Caco-2 (cell line): ENCODE results near the gene PPIL4. TPM values are rescaled to one million over a fixed set of nuclear protein-coding genes. Genes with fewer than 3 reads are reported as not detected.

Source experiments
- BruUV-seq: library from RNA; stranded (reverse); fragments of 400-500 nt; replicated peaks from 2 replicates; lab custom pipeline; 2021; lab: Mats Ljungman, UMichigan
- CTCF ChIA-PET: fragments of 300-600 bp; sonication (Branson Sonifier 250); formaldehyde crosslinking; loops from one replicate; lab custom pipeline; 2022; ENCODE audit warnings: antibody characterized with exemption; lab: Charles Lee
- POLR2A ChIA-PET: fragments of 300-600 bp; sonication (Branson Sonifier 250); formaldehyde crosslinking; loops from one replicate; lab custom pipeline; 2022; ENCODE audit warnings: antibody characterized with exemption; lab: Charles Lee
- DNase-seq, 2 experiments: peaks; one replicate each; pipeline versions ENCODE4 v3.0.0 to v3.0.0-alpha.2; 2020 to 2022
- H3K27me3 ChIP-seq: replicated peaks from 2 replicates; pipeline ENCODE4 v1.6.0; 2011; ENCODE audit warnings: low read length; ENCODE audit not compliant: control insufficient read depth, insufficient read depth
- H3K36me3 ChIP-seq: 2 replicates; pipeline ENCODE4 v1.5.1; 2011; ENCODE audit warnings: low read length; ENCODE audit not compliant: control insufficient read depth, insufficient read depth
- H3K4me1 ChIP-seq: fragments of 250-450 bp; sonication (Bioruptor Pico); 2 replicates; pipeline ENCODE4 v1.5.1; 2020; ENCODE audit warnings: mild to moderate bottlenecking
- H3K4me3 ChIP-seq: 2 replicates; pipeline ENCODE4 v1.5.1; 2011; ENCODE audit warnings: low read depth, mild to moderate bottlenecking, control low read depth, low read length
- H3K9me3 ChIP-seq: fragments of 250-450 bp; sonication (Bioruptor Pico); 2 replicates; pipeline ENCODE4 v1.5.1; 2020; ENCODE audit warnings: mild to moderate bottlenecking, moderate library complexity
- H3K27ac Mint-ChIP-seq: one replicate; pipeline ENCODE4 v1.8.0; 2022; ENCODE audit warnings: mixed read lengths; ENCODE audit not compliant: unreplicated experiment
- H3K27me3 Mint-ChIP-seq: one replicate; pipeline ENCODE4 v1.8.0; 2022; ENCODE audit warnings: mixed read lengths; ENCODE audit not compliant: insufficient read depth, unreplicated experiment
- H3K36me3 Mint-ChIP-seq: one replicate; pipeline ENCODE4 v1.8.0; 2022; ENCODE audit warnings: mild to moderate bottlenecking, mixed read lengths; ENCODE audit not compliant: insufficient read depth, unreplicated experiment
- H3K4me1 Mint-ChIP-seq: one replicate; pipeline ENCODE4 v1.8.0; 2022; ENCODE audit warnings: low read depth, mixed read lengths; ENCODE audit not compliant: unreplicated experiment
- H3K4me3 Mint-ChIP-seq: one replicate; pipeline ENCODE4 v1.8.0; 2022; ENCODE audit warnings: mild to moderate bottlenecking, moderate library complexity, mixed read lengths; ENCODE audit not compliant: unreplicated experiment
- H3K9me3 Mint-ChIP-seq: one replicate; pipeline ENCODE4 v1.8.0; 2022; ENCODE audit warnings: mixed read lengths; ENCODE audit not compliant: unreplicated experiment
- CTCF ChIP-seq, 2 experiments: fragments of 200-600 bp in 1 of 2; IDR thresholded peaks; 1 replicate in 1 of 2; 2 replicates in 1 of 2; pipeline versions ENCODE4 v1.5.1 to v1.8.0; 2011 to 2022; ENCODE audit warnings: antibody characterized with exemption in 1 of 2, control low read depth in 1 of 2, inconsistent platforms in 1 of 2, low read depth in 1 of 2, low read length in 1 of 2, mild to moderate bottlenecking in 1 of 2, moderate library complexity in 1 of 2; ENCODE audit not compliant: insufficient read depth in 1 of 2, severe bottlenecking in 1 of 2, unreplicated experiment in 1 of 2
- intact Hi-C: fragments of 100-400 bp; cut with micrococcal nuclease; formaldehyde crosslinking; loops from one replicate; pipeline ENCODE4 v1.10.0; 2022; ENCODE audit not compliant: unreplicated experiment
- total RNA-seq: library from RNA; stranded (reverse); gene quantifications from 2 replicates; pipeline ENCODE4 v1.2.3, GENCODE V29; 2022

The PPIL4 gene
- total RNA-seq, 1 experiment from 2014 or later: 28.4 TPM

- ChIA-PET POLR2A (no interaction called here), CTCF (no interaction called here)
- Mint-ChIP-seq H3K36me3 (no peaks in the 10 kb centered on the region), H3K4me1 (no peaks in the 10 kb centered on the region), H3K27me3 (no peaks in the 10 kb centered on the region), H3K4me3 (no peak overlapping the region), H3K9me3 (no peaks in the 10 kb centered on the region), H3K27ac (no peak overlapping the region)
- BruUV-seq: no TSS peak
- Histone ChIP-seq H3K27me3 (no peaks in the 10 kb centered on the region), H3K4me3 (no peak overlapping the region), H3K4me1 (no peaks in the 10 kb centered on the region), H3K9me3 (no peaks in the 10 kb centered on the region), H3K36me3 (no peaks in the 10 kb centered on the region; the same call in 1 of the 2 replicates)
- DNase-seq: no peak
- no peak for TF ChIP-seq CTCF (IDR thresholded peaks at IDR 0.05; ENCODE audit: insufficient read depth in 1 of 2, low read depth in 1 of 2, low read length in 1 of 2, severe bottlenecking in 1 of 2, unreplicated experiment in 1 of 2)
- intact Hi-C loops: no loop called here
These were observed 73.6 kb downstream of the PPIL4 start for GRCh38 chr6:149472241-149472640.

- Mint-ChIP-seq H3K27ac (no peak overlapping the region), H3K4me1 (no peaks in the 10 kb centered on the region), H3K9me3 (no peaks in the 10 kb centered on the region), H3K36me3 (no peaks in the 10 kb centered on the region), H3K4me3 (no peak overlapping the region), H3K27me3 (no peaks in the 10 kb centered on the region)
- no peak for DNase-seq
- H3K9me3 ChIP-seq: no peaks in the 10 kb centered on the region
- no peak overlapping the region for H3K4me3 ChIP-seq
- no peak for TF ChIP-seq CTCF (IDR thresholded peaks at IDR 0.05; ENCODE audit: insufficient read depth in 1 of 2, low read depth in 1 of 2, low read length in 1 of 2, severe bottlenecking in 1 of 2, unreplicated experiment in 1 of 2)
- BruUV-seq: no TSS peak
- CTCF ChIA-PET: no interaction called here
- H3K27me3 ChIP-seq: no peaks in the 10 kb centered on the region
- H3K4me1 ChIP-seq: no peaks in the 10 kb centered on the region
- intact Hi-C loops: no loop called here
- no peaks in the 10 kb centered on the region; the same call in 1 of the 2 replicates for H3K36me3 ChIP-seq
- POLR2A ChIA-PET: no interaction called here
These were observed 74.0 kb downstream of the PPIL4 start for GRCh38 chr6:149471801-149472200.

GRCh38 chr6:149470948-149471347 is 74.9 kb downstream of the PPIL4 start:
- no peak overlapping the region for H3K4me3 ChIP-seq
- intact Hi-C loops: no loop called here
- Mint-ChIP-seq H3K4me1 (no peaks in the 10 kb centered on the region), H3K27ac (no peak overlapping the region), H3K9me3 (no peaks in the 10 kb centered on the region), H3K4me3 (no peak overlapping the region), H3K27me3 (no peaks in the 10 kb centered on the region), H3K36me3 (no peaks in the 10 kb centered on the region)
- ChIA-PET POLR2A (no interaction called here), CTCF (no interaction called here)
- no peak for TF ChIP-seq CTCF (IDR thresholded peaks at IDR 0.05; ENCODE audit: insufficient read depth in 1 of 2, low read depth in 1 of 2, low read length in 1 of 2, severe bottlenecking in 1 of 2, unreplicated experiment in 1 of 2)
- H3K4me1 ChIP-seq: no peaks in the 10 kb centered on the region
- no TSS peak for BruUV-seq
- DNase-seq: no peak
- H3K9me3 ChIP-seq: no peaks in the 10 kb centered on the region
- no peaks in the 10 kb centered on the region for H3K27me3 ChIP-seq
- no peaks in the 10 kb centered on the region; the same call in 1 of the 2 replicates for H3K36me3 ChIP-seq
